ENCODE results near the gene STK26.
"Not testable (repeated sequence)": the region's sequence is repeated elsewhere in the genome, so short reads cannot be mapped to it uniquely, and the experiment has no call there.

The STK26 gene

DNA sequence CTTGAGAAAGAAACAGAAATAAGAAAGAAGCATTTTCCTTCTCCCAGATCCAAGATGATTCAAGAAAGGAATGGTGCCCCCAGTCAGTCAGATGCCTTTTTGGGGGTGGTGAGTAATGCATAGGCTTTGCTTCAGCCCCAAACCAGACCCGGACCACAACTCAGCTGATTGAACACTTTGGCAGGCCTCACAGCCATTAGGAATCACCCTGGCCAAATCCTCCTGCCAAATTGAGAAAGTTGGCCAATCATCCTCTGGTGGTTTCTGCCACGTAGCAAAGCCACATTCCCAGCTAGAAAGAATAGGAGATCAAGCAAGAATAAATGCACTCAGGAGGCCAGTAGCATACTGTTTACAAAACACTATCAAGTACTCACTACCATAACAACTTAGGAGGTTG is 71.1 kb downstream of the STK26 start:
- DNase-seq = no peak

GRCh38 chrX:132098704-132099103 is 75.6 kb downstream of the STK26 start:
- DNase-seq = not testable (repeated sequence)

- no peak for DNase-seq
These were observed 78.1 kb downstream of the STK26 start for GRCh38 chrX:132101206-132101605.

GRCh38 chrX:132101799-132102198 is 78.7 kb downstream of the STK26 start:
- DNase-seq = no peak

GRCh38 chrX:132107291-132107690 is 84.2 kb downstream of the STK26 start:
- no peak for DNase-seq

DNA sequence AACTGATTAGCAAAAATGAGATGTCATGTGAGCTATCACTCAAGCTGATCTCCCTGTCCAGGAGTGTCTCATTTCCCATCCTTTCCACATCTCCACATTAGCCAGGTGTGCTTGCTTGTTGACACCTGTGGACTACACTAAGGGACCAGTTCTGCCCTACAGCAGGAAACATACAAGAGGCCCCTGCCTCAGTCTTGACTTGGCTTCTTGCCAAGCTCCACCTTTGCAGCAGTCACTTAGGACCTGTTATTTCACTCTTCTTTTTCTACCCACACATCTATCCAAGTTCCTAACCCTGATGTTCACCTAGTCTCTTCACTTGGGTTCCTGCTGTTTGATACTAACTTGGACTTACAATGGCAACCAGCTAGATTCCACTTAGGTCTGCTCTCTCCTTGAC is 91.5 kb downstream of the STK26 start:
- DNase-seq = no peak

DNA sequence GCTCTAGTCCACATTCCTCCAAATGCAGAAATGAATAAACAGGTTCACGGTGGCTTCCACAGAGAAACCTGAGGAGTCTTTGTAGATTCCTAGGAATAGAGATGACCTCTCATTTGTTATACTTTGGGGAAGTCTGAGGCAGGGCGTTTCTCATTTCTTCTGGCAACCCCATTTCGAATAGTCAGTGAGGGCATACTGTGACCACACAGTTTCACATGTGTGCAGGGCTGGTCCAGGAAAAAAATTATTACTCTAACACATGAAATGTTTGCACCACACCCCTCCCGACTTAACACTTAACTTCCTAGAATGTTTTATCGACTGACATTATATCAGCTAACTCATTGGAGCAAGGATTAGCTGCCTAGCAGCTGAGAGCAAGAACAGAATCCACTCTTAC is 92.7 kb downstream of the STK26 start:
- no peak for DNase-seq

- DNase-seq = no peak
These were observed 95.3 kb downstream of the STK26 start for GRCh38 chrX:132118358-132118757.

DNA sequence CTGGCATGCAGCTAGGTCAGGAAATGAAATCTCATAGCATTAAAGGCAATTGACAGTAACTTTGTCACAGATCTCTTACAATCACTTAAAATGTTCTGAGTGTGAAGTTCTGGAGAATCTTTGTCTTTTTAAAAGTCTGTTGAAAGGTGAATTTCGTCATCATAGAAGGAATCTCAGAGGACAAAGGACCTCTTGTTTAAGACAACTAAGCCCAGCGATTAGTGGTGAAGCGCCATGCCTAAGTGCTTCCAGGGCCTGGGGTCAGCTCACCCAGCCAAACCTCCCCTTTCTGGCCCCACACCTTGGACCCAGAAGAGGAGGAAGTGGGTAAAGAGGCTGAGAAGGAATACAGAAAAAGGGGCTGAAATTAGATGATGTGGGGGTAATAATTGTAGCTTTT is 96.2 kb downstream of the STK26 start:
- no peak for DNase-seq

DNA sequence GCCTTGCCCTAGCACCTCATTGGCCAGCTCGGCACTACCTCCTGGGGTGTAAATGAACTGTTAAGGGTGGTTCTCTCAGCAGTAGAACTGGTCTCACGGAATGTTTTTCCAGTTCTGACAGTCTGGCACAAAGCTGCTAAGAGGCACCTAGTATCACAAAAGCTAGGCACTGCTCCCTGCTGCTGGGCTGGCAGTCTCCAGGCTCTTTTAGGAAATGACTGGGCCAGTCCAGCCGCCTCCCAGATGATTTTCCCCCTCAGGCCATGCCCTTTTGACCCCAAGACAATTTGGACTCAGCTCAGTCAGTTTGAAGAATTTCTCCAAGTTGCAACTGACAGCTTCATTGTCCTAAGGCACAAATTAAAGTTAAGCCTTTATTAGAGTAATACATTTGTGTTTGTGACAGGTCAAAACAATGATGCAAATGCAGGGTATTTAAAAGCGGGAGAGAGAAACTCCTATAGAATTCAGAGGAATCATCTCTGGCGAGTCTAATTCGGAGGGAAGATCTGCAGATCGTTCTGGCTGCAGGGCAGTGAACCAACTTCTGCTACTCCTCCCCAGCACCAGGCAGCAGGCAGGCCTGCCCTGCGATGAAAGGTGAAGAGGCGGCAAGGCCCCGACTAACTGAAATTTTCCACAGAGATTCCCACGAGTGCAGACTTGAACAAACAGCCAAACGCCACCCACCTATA is 96.9 kb downstream of the STK26 start:
- DNase-seq = no peak

- no peak for DNase-seq
These were observed 97.8 kb downstream of the STK26 start for GRCh38 chrX:132120913-132121312.
